Activated T-cell treated with anti-CD3 and anti-CD28 coated beads, Interleukin-2, amount 50 U/mL, for 72 hours (primary cell): ENCODE results near the gene NCSTN. TPM values are rescaled to one million over a fixed set of nuclear protein-coding genes. Genes with fewer than 3 reads are reported as not detected.
"Not testable (repeated sequence)": the region's sequence is repeated elsewhere in the genome, so short reads cannot be mapped to it uniquely, and the experiment has no call there.

Source experiments
- ATAC-seq, 2 donors: fragments of 150-1000 bp; cut with Tn5 transposase; replicated peaks in 1 of 2; 2 replicates each; pipeline ENCODE4 v1.10.0; 2021; ENCODE audit warnings: moderate library complexity in 2 of 2, mild to moderate bottlenecking in 1 of 2
- DNase-seq, 2 donors: peaks; one replicate each; pipeline ENCODE4 v3.0.0; 2021 to 2022; ENCODE audit warnings: mixed read lengths in 1 of 2
- H3K27ac Mint-ChIP-seq: one replicate; pipeline ENCODE4 v1.8.0; 2022; ENCODE audit warnings: mild to moderate bottlenecking, moderate library complexity, mixed read lengths
- H3K27me3 Mint-ChIP-seq: one replicate; pipeline ENCODE4 v1.8.0; 2022; ENCODE audit warnings: low read depth, mixed read lengths
- H3K36me3 Mint-ChIP-seq, 2 donors: one replicate each; pipeline ENCODE4 v1.8.0; 2022; ENCODE audit warnings: mixed read lengths in 2 of 2, mild to moderate bottlenecking in 1 of 2; ENCODE audit not compliant: insufficient read depth in 2 of 2
- H3K4me1 Mint-ChIP-seq: one replicate; pipeline ENCODE4 v1.8.0; 2022; ENCODE audit warnings: low read depth, mixed read lengths
- H3K4me3 Mint-ChIP-seq, 2 donors: one replicate each; pipeline ENCODE4 v1.8.0; 2022; ENCODE audit warnings: mild to moderate bottlenecking in 2 of 2, mixed read lengths in 2 of 2, moderate library complexity in 2 of 2
- H3K9me3 Mint-ChIP-seq, 2 donors: one replicate each; pipeline ENCODE4 v1.8.0; 2022; ENCODE audit warnings: mixed read lengths in 2 of 2
- total RNA-seq, 2 donors: library from RNA; stranded (reverse); gene quantifications; one replicate each; pipeline ENCODE4 v1.2.3, GENCODE V29; 2022

The NCSTN gene
- total RNA-seq, 2 donors from 2014 or later, result 65.2 to 66.3 TPM

DNA sequence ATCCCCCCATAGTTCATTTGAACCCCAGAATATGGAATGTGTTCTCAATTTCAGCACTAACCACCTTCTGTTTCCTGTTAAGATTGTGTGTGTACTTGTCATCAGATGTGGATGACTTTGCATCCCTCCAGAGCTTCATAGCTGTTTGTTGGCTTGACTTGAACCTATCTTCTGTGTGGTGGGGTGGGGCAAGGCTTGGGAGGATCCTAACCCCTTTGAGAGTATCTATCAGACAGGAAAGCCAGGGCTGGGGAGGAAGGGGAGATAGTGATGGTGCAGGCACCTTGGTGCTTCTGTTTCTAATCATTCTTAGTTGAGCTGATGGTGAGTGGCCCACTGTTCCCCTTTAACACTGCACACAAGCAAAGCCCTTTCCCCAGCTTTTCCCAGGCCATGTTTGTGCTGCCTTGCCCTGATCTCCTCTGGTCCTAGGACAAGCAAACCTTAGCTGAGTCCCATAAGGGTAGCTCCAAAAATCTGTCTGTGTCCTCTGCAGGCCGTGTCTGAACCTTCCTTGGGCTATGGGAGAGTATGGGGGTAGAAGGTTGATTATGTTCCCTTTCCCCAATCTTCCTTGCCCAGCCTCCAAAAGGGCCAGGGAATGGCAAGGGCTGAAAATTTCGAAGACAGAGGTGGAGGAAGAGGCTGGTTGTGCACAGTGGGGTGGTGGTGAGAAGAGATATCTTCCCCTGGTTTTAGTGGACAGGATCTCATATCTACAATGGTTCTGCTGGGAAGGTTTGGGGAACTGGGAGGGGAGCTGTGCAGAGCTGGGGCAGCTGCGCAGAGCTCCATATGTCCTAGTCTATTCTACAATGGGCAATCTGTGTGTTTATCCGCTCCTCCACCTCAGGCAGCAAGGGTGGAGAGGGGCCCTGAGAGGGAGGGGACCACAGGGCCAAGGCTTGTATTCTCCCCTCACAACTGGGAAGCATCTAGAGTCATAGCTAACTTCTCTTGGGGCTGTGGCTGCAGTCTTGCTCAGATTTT lies 25.0 kb downstream of the NCSTN start:
- H3K27me3 Mint-ChIP-seq, result no peaks in the 10 kb centered on the region
- H3K36me3 Mint-ChIP-seq, result no peaks in the 10 kb centered on the region
- no peaks in the 10 kb centered on the region for H3K9me3 Mint-ChIP-seq
- H3K27ac Mint-ChIP-seq, result no peak overlapping the region
- H3K4me1 Mint-ChIP-seq, result no peaks in the 10 kb centered on the region
- no peak for ATAC-seq
- no peak overlapping the region for H3K4me3 Mint-ChIP-seq
- DNase-seq, result no peak

DNA sequence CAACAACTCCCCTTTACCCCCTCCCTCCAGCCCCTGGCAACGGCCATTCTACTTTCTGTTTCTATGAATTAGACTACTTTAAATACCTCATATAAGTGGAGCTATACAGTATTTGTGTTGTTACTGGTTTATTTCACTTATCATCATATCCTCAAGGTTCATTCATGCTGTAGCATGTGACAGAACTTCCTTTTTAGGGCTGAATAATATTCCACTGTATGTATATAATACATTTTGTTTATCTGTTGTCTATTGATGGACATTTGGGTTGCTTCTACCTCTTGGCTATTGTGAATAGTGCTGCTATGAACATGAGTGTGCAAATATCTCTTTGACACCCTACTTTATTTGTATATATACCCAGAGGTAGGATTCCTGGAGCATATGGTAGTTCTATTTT lies 25.9 kb downstream of the NCSTN start:
- no peaks in the 10 kb centered on the region for H3K36me3 Mint-ChIP-seq
- DNase-seq, result no peak

DNA sequence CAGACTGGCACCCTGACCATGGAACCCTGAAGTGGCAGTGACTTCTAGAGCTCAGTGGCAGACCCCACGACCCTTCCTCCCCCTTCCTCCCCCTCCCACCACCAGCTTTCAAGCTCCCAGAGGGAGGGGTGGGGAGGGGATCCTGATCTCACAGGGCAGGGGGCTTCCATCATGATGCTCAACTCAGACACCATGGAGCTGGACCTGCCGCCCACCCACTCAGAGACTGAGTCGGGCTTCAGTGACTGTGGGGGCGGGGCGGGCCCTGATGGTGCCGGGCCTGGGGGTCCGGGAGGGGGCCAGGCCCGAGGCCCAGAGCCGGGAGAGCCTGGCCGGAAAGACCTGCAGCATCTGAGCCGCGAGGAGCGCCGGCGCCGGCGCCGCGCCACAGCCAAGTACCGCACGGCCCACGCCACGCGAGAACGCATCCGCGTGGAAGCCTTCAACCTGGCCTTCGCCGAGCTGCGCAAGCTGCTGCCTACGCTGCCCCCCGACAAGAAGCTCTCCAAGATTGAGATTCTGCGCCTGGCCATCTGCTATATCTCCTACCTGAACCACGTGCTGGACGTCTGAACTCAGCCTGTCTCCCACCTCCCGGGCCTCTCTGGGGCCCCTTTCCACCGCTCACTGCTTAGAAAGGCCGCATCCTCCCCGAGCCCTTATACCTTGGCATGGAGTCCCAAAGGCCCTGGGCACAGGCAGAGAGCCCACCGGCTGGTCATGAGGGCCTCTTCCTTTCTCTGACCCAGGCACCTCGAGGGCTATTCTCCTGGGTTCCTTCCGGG lies 27.6 kb downstream of the NCSTN start:
- Mint-ChIP-seq H3K27me3 (no peaks in the 10 kb centered on the region), H3K4me3 (no peak overlapping the region), H3K36me3 (no peaks in the 10 kb centered on the region), H3K4me1 (peaks cover 4% of the 10 kb centered on the region), H3K27ac (no peak overlapping the region), H3K9me3 (no peaks in the 10 kb centered on the region)
- DNase-seq (no peak), ATAC-seq (no peak)

More for the DNA sequence above, 25.9 kb downstream of the NCSTN start:
- Mint-ChIP-seq H3K27me3 (no peaks in the 10 kb centered on the region), H3K27ac (no peak overlapping the region), H3K4me1 (no peaks in the 10 kb centered on the region), H3K9me3 (no peaks in the 10 kb centered on the region), H3K4me3 (no peak overlapping the region)
- ATAC-seq, result no peak

DNA sequence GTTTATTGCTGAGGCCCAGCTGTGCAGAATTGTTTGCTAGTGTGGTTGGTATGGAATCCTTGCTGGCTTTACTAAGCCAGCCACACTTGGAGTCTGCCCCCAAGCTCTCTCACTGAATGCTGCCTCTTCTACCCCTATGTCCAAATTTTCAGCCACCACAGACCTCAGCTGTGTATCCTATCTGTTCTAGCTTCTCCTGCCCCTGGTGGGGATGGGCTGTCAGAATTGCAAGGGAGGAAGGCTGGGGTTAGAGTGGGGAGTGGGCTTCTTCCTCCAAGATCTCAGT lies 28.1 kb downstream of the NCSTN start:
- Mint-ChIP-seq H3K27ac (no peak overlapping the region), H3K36me3 (no peaks in the 10 kb centered on the region), H3K4me3 (no peak overlapping the region), H3K9me3 (no peaks in the 10 kb centered on the region), H3K4me1 (peaks cover 9% of the 10 kb centered on the region), H3K27me3 (no peaks in the 10 kb centered on the region)
- DNase-seq (no peak), ATAC-seq (no peak)

DNA sequence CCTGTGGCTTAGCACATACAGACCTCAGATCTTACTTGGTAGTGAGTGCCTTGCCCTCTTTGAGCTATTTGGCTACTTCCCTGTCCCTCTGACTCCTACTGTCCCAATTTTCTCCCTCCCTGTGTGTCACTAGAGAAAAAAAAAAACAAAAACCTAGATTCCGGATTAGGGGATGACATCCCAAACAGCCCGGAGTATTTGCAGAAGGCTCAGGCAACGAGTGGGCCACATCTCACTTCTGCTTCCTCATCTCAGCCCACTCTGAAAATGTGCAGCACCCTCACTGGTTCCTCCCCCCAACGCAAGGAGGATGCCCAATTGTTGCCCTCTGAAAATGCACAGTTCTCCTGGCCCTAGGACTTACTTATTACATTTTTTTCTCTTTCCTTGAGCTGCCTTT lies 28.6 kb downstream of the NCSTN start:
- H3K4me3 Mint-ChIP-seq, result no peak overlapping the region

DNA sequence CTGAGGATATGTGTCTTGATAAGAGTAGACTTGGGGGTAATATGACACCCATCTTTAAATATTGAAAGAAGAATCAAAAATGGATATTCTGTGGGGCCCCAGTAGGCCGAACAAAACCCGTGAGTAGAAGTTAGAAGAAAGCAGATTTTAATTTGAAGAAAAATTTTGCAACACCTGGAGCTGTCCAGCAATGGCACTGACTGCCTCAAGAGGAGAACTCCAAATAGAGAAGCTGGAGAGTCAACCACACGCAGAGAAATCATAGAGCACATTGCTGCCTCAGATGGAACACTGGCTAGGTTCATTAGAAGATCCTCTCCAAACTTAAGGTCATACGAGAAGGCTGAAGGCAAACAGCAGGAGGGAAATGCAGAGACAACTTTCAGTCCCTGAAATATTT lies 30.5 kb downstream of the NCSTN start:
- no peak for DNase-seq
- Mint-ChIP-seq H3K4me3 (no peak overlapping the region), H3K27me3 (no peaks in the 10 kb centered on the region), H3K4me1 (peaks cover 11% of the 10 kb centered on the region), H3K9me3 (no peaks in the 10 kb centered on the region), H3K36me3 (no peaks in the 10 kb centered on the region), H3K27ac (no peak overlapping the region)
- no peak for ATAC-seq

More for the DNA sequence above, 28.6 kb downstream of the NCSTN start:
- Mint-ChIP-seq H3K4me1 (peaks cover 11% of the 10 kb centered on the region), H3K9me3 (no peaks in the 10 kb centered on the region), H3K36me3 (no peaks in the 10 kb centered on the region), H3K27ac (no peak overlapping the region), H3K27me3 (no peaks in the 10 kb centered on the region)
- no peak for DNase-seq
- ATAC-seq, result no peak

DNA sequence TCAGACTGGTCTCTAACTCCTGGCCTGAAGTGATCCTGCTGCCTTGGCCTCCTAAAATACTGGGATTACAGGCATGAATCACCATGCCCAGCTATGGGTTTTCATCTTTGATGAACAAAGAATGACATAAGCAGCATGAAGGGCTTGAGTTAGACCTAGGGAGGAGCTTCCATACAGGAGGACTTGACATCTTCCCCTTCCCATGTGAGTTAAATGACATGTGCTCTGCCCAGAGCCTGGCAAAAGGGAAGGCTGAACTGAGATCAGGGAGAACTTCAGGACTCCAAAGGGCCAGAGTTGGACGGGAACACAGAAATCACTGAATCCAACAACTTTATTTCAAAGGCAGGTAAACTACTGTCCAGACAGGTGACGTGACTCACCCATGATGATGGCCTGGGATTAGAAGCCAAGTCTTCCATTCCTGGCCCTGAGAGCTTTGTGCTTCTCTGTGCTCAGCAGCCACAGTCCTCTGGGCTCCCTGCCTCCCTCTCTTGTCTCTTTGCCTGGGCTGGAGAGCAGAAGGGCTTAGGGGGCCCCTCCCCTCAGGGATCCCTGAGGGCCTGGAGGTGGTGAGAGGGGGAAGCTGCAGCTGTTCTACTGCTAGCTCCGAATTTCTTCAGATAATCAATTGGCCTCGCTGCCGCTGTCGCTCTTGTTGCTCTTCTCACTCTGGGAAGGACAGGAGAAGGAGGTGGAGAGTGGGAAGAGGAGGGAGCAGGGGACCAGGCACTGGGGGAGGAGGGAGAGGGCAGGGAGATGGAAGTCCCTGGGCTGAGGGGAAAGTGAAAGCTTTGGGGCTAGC lies 31.3 kb downstream of the NCSTN start:
- no peaks in the 10 kb centered on the region for H3K9me3 Mint-ChIP-seq
- H3K27ac Mint-ChIP-seq, result no peak overlapping the region
- H3K4me1 Mint-ChIP-seq, result peaks cover 11% of the 10 kb centered on the region
- ATAC-seq (no peak), DNase-seq (no peak)
- no peaks in the 10 kb centered on the region for H3K36me3 Mint-ChIP-seq
- no peaks in the 10 kb centered on the region for H3K27me3 Mint-ChIP-seq
- peak overlapping the region in 1 of 2 donors; percentile 5 for H3K4me3 Mint-ChIP-seq

DNA sequence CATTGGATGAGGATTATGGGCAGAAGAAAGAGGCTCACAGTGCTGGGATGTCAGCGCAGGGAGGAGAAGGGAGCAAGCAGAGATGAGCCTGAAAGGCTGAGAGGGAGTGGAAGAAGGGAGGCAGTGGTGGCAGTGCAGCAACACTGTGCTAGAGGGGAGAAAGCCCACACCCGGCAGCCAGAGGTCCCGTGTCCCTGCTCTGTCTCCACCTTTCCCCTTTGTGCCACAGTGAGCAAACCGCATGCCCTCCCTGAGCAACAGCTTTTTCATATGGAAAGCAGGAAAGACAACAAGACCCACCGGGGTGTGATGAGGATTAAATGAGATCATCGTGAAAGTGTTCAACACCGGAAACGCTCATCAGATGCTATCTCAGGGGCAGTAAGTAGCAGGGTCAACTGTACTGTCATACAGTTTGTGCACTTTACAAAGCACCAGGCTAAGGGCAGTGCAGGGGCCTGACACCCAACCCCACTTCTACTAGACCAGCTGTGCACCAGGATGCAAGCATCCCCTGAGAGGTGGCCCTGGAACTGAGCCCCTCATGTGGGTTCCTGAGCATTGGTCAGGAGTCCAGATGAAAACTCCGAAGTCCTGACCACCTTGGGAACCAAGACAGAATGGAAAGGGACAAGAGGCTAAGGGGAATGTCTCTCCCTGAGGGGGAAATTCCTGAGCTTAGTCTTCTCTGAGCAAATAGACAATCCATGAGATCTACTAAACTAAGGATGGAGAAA lies 32.8 kb downstream of the NCSTN start:
- ATAC-seq, result peak; percentile 62 to 81
- peaks cover 11% of the 10 kb centered on the region for H3K4me1 Mint-ChIP-seq
- peak in 1 of 2 donors; percentile 14 for DNase-seq
- H3K9me3 Mint-ChIP-seq, result no peaks in the 10 kb centered on the region
- H3K27ac Mint-ChIP-seq, result peak overlapping the region; percentile 44
- H3K4me3 Mint-ChIP-seq, result peak overlapping the region; percentile 19 to 39
- no peaks in the 10 kb centered on the region for H3K27me3 Mint-ChIP-seq
- H3K36me3 Mint-ChIP-seq, result no peaks in the 10 kb centered on the region

DNA sequence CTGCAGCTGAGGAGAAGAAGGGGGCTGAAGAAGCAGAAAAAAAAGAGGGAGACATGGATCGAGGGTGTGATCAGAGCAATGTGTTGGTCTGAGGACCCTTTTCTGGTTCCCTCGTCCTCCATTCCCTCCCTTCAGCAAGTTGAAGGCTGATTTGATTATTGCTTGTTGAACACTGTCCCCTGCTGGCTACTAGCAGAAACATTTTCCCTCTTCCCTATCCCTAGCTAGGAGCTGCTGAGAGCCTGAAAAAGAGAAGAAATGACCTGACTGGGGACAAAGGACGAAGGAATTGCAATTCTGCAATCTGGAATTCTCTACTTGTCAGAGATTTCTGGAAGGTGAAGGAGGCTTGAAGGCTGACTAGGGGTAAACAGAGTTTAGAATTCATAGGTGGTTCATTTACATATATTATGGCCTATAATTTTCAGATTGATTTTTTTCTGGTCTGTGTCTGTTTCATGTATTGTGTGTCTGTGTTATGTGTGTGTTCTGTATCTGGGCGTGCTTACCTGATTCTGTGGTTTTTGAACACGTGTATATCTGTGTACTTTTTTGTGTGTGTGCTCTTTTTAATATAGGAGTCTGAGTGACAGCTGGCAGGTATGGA lies 33.4 kb downstream of the NCSTN start:
- peak overlapping the region; percentile 19 to 39 for H3K4me3 Mint-ChIP-seq
- H3K9me3 Mint-ChIP-seq, result no peaks in the 10 kb centered on the region
- peak; percentile 78 to 79 for ATAC-seq

DNA sequence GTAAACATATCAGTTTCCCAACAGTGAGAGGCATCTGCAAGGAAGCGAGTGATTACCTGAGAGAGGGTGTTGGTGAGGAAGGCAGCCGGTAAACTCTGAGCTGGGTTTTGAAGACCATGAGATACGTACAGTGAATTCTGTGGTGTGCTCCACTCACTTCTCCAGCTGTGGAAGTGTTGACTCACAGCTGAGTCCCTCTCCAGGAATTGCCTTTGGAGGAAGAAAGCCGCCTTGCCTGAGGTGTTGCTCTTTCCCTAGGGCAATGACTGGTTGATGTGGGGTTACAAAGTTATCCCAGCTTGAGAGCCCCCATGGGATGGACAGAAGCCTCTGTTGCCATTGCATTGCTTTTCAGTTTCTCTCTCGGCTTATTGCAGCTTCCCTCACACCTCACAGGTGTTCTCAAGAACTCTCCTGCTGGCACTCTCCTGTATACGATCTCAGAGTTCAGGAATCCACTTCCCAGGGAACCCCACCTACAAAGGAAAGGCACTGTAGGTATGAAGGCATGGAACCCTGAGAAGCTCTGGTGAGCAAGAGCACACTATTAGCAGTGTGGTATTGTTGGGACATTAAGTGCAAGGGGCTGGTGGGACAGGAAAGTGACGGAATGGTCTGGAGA lies 34.5 kb downstream of the NCSTN start:
- Mint-ChIP-seq H3K4me3 (no peak overlapping the region), H3K9me3 (no peaks in the 10 kb centered on the region)

More for the DNA sequence above, 33.4 kb downstream of the NCSTN start:
- peak; percentile 33 to 44 for DNase-seq
- H3K27me3 Mint-ChIP-seq, result no peaks in the 10 kb centered on the region
- peak overlapping the region; percentile 44 for H3K27ac Mint-ChIP-seq
- H3K36me3 Mint-ChIP-seq, result no peaks in the 10 kb centered on the region
- peaks cover 11% of the 10 kb centered on the region for H3K4me1 Mint-ChIP-seq

DNA sequence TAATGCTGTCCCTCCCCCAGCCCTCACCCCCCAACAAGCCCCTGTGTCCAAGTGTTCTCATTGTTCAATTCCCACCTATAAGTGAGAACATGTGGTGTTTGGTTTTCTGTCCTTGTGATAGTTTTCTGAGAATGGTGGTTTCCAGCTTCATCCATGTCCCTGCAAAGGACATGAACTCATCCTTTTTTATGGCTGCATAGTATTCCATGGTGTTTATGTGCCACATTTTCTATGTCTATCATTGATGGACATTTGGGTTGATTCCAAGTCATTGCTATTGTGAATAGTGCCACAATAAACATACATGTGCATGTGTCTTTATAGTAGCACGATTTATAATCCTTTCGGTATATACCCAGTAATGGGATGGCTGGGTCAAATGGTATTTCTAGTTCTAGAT lies 41.6 kb downstream of the NCSTN start:
- H3K36me3 Mint-ChIP-seq, H3K4me3 Mint-ChIP-seq, H3K4me1 Mint-ChIP-seq, H3K27me3 Mint-ChIP-seq, H3K27ac Mint-ChIP-seq, H3K9me3 Mint-ChIP-seq, DNase-seq, ATAC-seq: not testable (repeated sequence)

More for the DNA sequence above, 34.5 kb downstream of the NCSTN start:
- no peak overlapping the region for H3K27ac Mint-ChIP-seq
- H3K27me3 Mint-ChIP-seq, result no peaks in the 10 kb centered on the region
- H3K36me3 Mint-ChIP-seq, result no peaks in the 10 kb centered on the region
- DNase-seq (no peak), ATAC-seq (no peak)
- H3K4me1 Mint-ChIP-seq, result peaks cover 11% of the 10 kb centered on the region

DNA sequence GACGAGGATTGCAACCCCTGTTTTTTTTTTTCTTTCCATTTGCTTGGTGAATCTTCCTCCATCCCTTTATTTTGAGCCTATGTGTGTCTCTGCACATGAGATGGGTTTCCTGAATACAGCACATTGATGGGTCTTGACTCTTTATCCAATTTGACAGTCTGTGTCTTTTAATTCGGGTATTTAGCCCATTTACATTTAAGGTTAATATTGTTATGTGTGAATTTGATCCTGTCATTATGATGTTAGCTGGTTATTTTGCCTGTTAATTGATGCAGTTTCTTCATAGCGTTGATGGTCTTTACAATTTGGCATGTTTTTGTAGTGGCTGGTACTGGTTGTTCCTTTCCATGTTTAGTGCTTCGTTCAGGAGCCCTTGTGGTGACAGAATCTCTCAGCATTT lies 45.2 kb downstream of the NCSTN start:
- ATAC-seq, H3K9me3 Mint-ChIP-seq, H3K4me3 Mint-ChIP-seq: not testable (repeated sequence)

More for the DNA sequence above, 45.2 kb downstream of the NCSTN start:
- peaks cover 16% of the 10 kb centered on the region for H3K27me3 Mint-ChIP-seq
- DNase-seq, H3K27ac Mint-ChIP-seq, H3K4me1 Mint-ChIP-seq, H3K36me3 Mint-ChIP-seq: not testable (repeated sequence)
